Raji (cell line): ENCODE results near the gene ARL6IP6.

Experiments
- POLR2A ChIP-seq: IDR thresholded peaks from 2 replicates; pipeline ENCODE4 v1.6.1; 2011; ENCODE audit warnings: low read depth, low read length, control low read depth; ENCODE audit not compliant: insufficient read depth

ARL6IP6 gene

DNA sequence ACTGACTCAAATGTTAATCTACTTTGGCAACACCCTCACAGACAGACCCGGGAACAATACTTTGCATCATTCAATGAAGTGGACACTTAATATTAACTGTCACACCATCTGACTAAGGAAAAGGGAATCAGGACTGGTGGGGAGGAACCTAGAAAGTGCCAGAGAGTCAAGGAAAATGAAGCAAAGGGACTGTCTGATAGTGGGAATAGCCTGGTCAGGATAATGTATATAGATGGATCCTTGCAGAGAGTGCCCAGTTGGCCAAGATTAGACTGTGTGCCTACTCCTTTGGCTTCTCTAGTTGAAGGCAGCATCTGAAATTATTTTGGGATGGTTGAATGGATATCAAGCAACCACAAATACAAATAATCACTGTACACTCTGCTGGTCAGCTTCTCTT is 45.2 kb downstream of the ARL6IP6 start:
- no peak for TF ChIP-seq POLR2A

DNA sequence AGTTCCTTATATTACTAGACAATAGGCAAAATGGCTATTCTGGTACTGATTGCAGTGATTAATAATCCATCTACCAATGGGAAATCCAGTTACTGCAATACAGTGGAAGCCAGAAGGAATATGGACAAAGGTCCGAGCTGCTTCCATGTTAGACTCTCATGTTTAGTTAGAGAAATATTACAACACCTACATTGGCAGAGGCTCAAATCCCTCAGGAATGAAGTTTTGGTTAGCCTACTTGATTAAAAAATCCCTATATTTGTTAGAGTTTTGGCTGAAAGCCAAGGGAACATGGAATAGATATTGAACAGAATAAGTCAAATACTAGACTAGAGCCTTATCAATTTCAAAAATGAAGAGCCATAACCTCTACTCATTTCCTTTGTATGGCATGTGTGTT is 48.5 kb downstream of the ARL6IP6 start:
- no peak for TF ChIP-seq POLR2A

DNA sequence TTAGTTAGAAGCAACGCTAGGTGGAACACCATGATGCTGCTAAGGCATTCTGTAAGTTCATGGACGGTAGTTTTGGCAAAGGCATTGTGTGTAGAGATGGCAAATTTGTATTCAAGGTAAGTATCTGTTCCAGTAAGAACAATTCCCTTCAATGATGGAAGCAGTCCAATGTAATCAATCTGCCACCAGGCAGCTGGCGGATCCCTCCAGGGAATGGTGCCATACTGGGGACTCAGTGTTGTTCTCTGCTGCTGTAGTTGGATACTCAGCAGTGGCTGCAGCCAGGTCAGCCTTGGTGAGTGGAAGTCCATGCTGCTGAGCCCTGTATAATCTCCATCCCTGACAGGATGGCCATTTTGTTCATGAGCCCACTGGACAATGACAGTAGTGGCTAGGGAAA is 62.8 kb downstream of the ARL6IP6 start:
- TF ChIP-seq POLR2A: no peak

DNA sequence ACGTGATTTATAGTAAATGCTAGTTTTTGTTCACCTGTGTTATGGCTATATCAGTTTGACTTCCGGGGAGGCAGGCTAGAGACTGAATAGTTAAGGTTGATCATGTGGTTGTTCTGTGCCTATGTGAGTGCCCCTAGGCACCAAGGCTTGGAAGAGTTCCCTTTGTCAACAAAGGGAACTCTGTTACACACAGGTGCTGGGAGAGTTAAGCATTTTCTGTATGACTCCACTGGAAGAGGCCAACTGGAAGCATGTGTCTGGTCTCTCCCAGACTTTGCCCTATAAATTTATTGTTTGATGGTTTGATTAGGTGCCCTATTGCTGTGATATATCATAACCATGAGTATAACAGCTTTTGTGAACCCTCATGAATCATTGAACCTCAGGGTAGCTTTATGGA is 63.8 kb downstream of the ARL6IP6 start:
- no peak for TF ChIP-seq POLR2A

DNA sequence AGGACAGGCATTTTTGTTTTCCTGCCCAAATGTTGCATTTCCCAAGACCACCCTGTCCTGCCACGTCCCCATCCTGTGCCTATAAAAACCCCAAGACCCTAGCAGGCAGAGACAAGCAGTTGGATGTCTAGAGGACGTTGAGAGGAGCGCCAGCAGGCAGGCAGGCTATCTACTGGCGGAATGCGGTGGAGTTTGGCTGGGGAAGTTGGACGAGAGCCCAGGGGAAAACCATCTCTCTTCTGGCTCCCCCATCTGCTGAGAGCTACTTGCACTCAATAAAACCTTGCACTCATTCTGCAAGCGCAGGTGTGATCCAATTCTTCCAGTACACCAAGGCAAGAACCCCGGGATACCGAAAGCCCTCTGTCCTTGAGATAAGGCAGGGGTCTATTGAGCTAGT is 72.5 kb downstream of the ARL6IP6 start:
- no peak for TF ChIP-seq POLR2A

DNA sequence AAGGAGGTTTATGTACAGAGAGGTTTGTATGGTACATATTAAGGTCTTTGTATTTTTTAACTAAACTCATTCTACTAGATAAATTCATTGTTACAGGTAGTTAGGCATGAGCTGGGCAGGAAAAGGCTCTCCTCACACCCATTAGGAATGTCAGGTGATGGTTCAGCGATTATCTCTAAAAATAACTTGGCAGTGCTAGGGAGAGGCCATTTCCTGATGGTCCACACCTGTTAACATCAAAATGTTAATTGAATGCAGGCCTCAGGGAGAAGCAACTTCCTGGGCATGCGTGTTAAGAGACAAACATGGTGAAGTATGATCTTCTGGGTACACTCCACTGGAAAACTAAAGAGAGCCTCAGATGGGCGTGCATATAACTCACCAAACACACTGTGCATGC is 73.6 kb downstream of the ARL6IP6 start:
- TF ChIP-seq POLR2A: no peak

DNA sequence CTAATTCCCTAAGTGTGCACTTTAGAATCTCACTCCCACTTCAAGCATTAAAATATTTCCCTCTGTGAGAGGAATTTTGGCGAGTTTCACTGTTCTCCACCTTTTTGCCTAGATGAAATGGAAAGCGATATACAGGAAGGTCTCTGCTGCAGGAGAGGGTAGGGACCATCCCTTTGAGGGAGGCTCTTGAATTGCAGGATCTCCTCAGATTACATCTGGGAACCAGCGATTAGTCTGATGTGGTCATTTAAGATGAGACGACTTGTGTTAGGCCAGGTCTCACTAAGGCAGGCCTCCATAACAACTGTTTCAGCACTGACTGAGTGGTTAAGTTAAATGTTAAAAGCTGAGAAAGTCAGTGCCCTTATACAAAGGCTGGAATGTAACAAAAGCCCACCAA is 74.6 kb downstream of the ARL6IP6 start:
- TF ChIP-seq POLR2A: no peak

DNA sequence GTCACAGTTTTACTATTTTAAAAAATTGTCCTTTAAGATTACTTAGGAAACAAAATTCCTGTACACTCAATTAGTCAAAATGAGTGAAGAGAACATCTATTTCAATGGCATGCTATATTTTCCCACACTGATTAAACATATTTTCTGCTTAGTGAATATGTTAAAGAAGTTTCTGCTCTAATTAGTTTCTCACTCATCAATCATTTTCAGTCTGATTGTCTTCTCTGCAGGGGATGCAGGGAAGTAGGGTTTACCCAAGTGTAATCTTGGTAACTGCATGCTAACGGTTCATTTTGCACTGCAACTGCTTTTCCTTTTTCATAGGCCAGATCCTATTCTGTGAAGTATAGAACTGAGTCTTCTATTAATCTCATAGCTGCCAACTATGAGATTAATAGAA is 78.5 kb downstream of the ARL6IP6 start:
- TF ChIP-seq POLR2A: no peak

DNA sequence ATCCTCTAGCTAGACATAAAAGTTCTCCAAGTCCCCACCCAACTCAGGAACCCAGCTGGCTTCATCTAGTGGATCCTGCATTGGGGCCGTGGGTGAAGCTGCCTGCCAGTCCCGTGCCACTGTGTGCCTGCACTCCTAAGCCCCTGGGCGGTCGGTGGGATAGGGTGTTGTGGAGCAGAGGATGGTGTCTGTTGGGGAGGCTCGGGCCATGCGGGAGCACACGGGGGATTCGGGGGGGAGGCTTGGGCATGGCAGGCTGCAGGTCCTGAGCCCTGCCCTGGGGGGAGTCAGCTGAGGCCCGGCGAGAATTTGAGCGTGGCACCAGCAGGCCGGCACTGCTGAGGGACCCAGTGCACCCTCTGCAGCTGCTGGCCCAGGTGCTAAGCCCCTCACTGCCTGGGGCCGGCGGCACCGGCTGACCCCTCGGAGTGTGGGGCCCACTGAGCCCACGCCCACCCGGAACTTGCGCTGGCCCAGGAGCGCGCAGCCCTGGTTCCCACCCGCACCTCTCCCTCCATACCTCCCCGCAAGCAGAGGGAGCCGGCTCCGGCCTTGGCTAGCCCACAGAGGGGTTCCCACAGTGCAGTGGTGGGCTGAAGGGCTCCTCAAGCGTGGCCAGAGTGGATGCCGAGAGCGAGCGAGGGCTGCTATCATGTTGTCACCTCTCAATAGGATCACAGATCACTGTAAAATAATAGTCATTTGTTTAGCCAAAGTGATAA is 86.4 kb downstream of the ARL6IP6 start:
- no peak for TF ChIP-seq POLR2A

DNA sequence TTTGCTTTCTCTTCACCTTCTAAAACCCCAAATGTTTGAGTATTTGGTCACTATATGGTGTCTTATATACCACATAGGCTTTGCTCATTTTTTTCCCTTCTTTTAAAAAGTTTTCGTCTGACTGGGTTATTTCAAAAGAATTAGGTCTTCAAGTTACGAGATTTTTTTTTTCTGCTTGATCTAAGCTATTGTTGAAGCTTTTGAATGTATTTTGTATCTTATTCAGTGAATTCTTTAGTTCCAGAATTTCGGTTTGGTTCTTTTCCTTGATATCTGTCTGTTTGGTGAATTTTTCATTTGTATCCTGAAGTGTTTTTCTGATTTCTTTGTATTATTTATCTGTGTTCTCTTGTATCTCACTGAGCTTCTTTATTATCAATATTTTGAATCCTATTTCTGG is 93.5 kb downstream of the ARL6IP6 start:
- TF ChIP-seq POLR2A: no peak
